Activated CD4-positive, alpha-beta T cell treated with anti-CD3 and anti-CD28 coated beads, Interleukin-2, amount 50 U/mL, for 1 hour (primary cell): Measurements from ENCODE around the gene CPEB4.
A peak's percentile ranks its signal among the peaks of the same experiment; 100 is the strongest.

Source experiments
- DNase-seq: peaks from one replicate; pipeline ENCODE4 v3.0.0-alpha.2; 2020

Gene CPEB4

GRCh38 chr5:173950829-173951228 lies 62.7 kb downstream of the CPEB4 start:
- no peak for DNase-seq

- no peak for DNase-seq
These were observed 65.5 kb downstream of the CPEB4 start for GRCh38 chr5:173953528-173954090.

- no peak for DNase-seq
These were observed 66.7 kb downstream of the CPEB4 start for GRCh38 chr5:173954671-173955521.

- DNase-seq, result no peak
These were observed 72.8 kb downstream of the CPEB4 start for GRCh38 chr5:173960986-173961385.

- no peak for DNase-seq
These were observed 73.3 kb downstream of the CPEB4 start for GRCh38 chr5:173961418-173961817.

- DNase-seq, result no peak
These were observed 74.4 kb downstream of the CPEB4 start for GRCh38 chr5:173962436-173962972.

GRCh38 chr5:173963182-173963838 lies 75.2 kb downstream of the CPEB4 start:
- no peak for DNase-seq

GRCh38 chr5:173963867-173964441 lies 75.8 kb downstream of the CPEB4 start:
- DNase-seq, result peak; percentile 26

GRCh38 chr5:173964506-173964905 lies 76.4 kb downstream of the CPEB4 start:
- no peak for DNase-seq

- DNase-seq, result no peak
These were observed 79.1 kb downstream of the CPEB4 start for GRCh38 chr5:173967241-173967640.

GRCh38 chr5:173968154-173968797 lies 80.1 kb downstream of the CPEB4 start:
- DNase-seq, result no peak

- no peak for DNase-seq
These were observed 81.3 kb downstream of the CPEB4 start for GRCh38 chr5:173969167-173970049.

GRCh38 chr5:173970878-173971650 lies 82.9 kb downstream of the CPEB4 start:
- DNase-seq, result no peak

GRCh38 chr5:173971681-173972345 lies 83.7 kb downstream of the CPEB4 start:
- no peak for DNase-seq

GRCh38 chr5:173972607-173972924 lies 84.4 kb downstream of the CPEB4 start:
- no peak for DNase-seq

- DNase-seq, result peak; percentile 75
These were observed 84.9 kb downstream of the CPEB4 start for GRCh38 chr5:173972925-173973615.

GRCh38 chr5:173973616-173973969 lies 85.4 kb downstream of the CPEB4 start:
- DNase-seq, result no peak

GRCh38 chr5:173974688-173975239 lies 86.6 kb downstream of the CPEB4 start:
- no peak for DNase-seq

GRCh38 chr5:173981185-173981761 lies 93.1 kb downstream of the CPEB4 start:
- no peak for DNase-seq
